ENCODE measurements around the gene CEMP1.

GRCh38 chr16:2487517-2487842, 43.7 kb downstream of the CEMP1 start:
- TF ChIP-seq CTCF (IDR thresholded peaks at IDR 0.05) (no peak), POLR2AphosphoS5 (IDR thresholded peaks at IDR 0.05; ENCODE audit: insufficient read depth in 1 of 2, low read depth in 1 of 2) (no peak)

Data from vagina (tissue), 2 donors.